22Rv1 (cell line): ENCODE measurements around the gene SRPK2.

Experiments used
- H3K27ac ChIP-seq: fragments of 450-650 bp; 2 replicates; pipeline ENCODE4 v1.5.1; 2017
- ZFX ChIP-seq: fragments of 450-650 bp; IDR thresholded peaks from 2 replicates; pipeline ENCODE4 v1.6.1; 2017; ENCODE audit warnings: antibody characterized with exemption, borderline replicate concordance
- TF ChIP-seq, protein P1 (sequence below): fragments of 450-650 bp; IDR thresholded peaks from 2 replicates; pipeline ENCODE4 v1.5.1; 2017; ENCODE audit warnings: mild to moderate bottlenecking

SRPK2 gene

DNA sequence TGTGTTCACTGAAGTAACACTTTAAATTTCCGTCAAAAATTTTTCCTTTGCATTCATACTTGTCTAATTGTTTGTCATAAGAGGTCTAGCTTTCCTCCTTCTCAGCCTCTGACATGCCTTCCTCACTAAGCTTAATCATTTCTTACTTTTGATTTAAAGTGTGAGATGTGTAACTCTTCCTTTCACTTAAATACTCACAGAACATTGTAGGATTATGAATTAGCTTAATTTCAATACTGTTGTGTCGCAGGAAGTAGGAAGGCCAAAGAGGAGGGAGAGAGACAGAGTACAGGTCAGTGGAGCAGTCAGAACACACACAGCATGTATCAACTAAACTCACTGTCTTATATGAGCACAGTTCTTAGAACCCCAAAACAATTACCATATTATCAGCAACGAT is 99.0 kb downstream of the SRPK2 start:
- TF ChIP-seq ZFX, result no peak
- TF ChIP-seq, protein P1, sequence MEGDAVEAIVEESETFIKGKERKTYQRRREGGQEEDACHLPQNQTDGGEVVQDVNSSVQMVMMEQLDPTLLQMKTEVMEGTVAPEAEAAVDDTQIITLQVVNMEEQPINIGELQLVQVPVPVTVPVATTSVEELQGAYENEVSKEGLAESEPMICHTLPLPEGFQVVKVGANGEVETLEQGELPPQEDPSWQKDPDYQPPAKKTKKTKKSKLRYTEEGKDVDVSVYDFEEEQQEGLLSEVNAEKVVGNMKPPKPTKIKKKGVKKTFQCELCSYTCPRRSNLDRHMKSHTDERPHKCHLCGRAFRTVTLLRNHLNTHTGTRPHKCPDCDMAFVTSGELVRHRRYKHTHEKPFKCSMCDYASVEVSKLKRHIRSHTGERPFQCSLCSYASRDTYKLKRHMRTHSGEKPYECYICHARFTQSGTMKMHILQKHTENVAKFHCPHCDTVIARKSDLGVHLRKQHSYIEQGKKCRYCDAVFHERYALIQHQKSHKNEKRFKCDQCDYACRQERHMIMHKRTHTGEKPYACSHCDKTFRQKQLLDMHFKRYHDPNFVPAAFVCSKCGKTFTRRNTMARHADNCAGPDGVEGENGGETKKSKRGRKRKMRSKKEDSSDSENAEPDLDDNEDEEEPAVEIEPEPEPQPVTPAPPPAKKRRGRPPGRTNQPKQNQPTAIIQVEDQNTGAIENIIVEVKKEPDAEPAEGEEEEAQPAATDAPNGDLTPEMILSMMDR, result no peak
- no peak overlapping the region for H3K27ac ChIP-seq

DNA sequence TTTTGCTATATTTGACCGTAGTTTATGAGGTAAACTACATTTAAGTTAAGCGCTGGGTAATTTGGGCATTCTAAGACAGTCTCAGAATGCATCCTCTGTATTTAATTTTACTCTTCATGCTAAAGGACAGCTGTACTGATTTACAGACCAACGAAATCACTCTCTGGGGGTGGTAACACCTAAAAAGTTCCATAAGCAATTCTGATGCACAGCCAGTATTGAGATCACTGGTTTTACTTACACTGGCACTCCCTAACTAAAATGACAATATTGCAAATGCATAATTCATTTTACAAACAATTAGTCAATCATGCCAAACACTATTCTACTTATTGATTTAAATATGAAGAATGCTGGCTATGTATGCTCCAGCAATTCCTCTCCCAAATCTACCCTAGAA is 102.3 kb downstream of the SRPK2 start:
- TF ChIP-seq, protein P1, result no peak
- no peak for TF ChIP-seq ZFX
- no peak overlapping the region for H3K27ac ChIP-seq

DNA sequence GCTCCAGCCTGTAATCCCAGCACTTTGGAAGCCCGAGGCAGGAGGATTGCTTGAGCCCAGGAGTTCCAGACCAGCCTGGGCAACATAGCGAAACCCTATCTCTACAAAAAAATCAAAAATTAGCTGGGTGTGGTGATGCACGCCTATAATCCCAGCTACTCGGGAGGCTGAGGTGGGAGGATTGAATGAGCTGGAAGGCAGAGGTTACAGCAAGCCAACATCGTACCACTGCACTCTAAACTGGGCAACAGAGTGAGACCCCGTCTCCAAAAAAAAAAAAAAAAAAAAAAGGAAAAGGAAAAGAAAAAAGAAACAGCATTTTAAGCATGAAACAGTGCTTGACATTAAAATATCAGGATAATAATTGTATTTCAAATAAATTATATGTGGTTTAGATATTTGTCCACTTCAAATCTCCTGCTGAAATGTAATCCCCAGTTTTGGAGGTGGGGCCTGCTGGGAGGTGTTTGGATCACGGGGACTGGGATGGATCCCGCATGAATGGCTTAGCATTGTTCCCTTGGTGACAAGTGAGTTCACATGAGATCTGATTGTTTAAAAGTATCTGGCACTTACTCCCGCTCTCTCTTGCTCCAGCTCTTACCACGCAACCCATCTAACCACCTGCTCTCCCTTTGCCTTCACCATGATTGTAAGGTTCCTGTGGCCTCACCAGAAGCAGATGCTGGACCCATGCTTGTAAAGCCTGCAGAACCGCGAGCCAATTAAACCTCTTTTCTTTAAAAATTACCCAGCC is 103.4 kb downstream of the SRPK2 start:
- TF ChIP-seq ZFX, result no peak
- TF ChIP-seq, protein P1, result no peak
- H3K27ac ChIP-seq, result no peak overlapping the region

DNA sequence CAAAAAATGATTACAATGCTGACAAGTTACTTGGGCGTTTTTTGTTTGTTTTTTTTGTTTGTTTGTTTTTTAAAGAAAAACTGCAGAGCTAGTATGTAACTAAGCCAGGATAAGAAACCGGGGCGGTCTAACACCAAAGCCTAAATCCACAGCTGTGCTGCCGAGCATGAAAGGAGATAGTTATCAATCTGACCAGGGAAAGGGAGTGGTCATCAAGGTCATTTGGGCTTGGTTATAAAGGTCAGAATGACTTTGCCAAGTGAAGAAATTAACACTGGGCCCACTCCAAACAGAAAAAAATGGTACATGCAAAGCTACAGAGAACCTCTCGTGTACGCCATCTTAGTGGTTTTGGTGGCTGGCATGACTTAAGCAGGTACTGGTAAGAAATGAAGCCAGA is 104.7 kb downstream of the SRPK2 start:
- TF ChIP-seq, protein P1, result no peak
- TF ChIP-seq ZFX, result no peak
- no peak overlapping the region for H3K27ac ChIP-seq

DNA sequence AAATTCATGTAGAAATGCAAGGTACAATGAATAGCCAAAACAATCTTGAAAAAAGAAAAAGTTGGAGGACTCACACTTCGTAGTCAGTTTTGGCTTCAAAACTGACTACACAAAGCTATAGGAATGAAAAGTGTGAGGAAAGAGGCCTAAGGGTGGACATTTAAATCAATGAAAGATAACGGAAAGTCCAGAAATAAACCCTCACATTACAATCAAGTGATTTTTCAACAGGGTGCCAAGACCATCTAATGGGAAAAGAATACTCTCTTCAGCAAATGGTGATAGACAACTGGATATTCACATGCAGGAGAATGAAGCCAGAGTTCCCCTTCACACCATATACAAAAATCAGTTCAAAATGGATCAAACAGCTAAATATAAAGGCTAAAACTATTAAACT is 106.8 kb downstream of the SRPK2 start:
- H3K27ac ChIP-seq, result no peak overlapping the region
- TF ChIP-seq ZFX, result no peak

DNA sequence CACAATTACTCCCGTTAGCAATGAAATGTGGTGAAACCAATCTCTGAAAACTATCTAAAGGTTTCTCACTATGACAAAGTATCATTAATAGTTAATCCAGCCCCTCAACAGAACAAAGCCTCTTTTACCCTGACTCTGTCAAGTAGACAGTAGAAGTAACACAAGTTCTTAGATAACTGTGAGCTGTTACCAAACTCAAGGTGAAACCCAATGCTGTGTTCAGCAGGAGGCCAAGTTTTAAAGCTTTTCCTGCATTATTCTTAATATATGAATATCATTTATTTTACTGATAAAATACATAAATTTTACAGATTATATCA is 109.1 kb downstream of the SRPK2 start:
- TF ChIP-seq, protein P1, result no peak
- TF ChIP-seq ZFX, result no peak
- no peak overlapping the region for H3K27ac ChIP-seq

DNA sequence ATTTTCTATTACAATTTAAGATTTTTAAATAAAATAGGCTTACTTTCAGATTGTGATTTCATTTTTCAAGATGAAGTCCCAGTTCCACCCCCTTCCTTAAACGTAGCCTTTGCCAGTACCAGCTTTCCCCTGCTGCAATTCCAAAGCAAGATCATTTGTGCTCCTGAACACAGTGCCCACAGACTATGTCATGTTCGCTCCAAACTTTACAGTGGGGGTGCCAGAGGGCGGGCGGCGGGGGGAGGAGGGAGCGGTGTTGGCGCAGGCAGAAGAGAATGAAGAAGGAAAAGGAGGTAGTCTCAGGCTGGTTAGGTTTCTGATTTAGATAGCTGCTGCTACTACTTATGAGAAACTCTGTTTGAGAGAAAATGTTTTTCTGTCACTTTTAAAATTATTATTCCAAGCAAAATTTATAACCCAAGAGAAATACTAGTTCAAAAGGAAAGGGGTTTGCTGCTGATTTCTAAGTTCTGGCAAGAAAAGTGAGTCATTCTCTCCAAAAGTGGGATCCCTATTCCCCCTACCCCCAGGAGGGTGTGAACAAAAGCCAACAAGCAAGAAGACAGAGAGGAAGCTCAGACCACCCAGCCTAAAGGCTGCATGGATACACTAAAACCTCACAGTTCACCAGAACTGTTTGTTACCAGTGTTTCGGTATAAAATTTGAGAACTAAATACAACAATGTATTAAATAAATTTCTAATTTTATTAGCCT is 109.6 kb downstream of the SRPK2 start:
- no peak overlapping the region for H3K27ac ChIP-seq

More for the DNA sequence above, 109.6 kb downstream of the SRPK2 start:
- TF ChIP-seq ZFX, result no peak
- TF ChIP-seq, protein P1, result no peak
